GM19035 (cell line): ENCODE measurements around the gene MARCHF3.
"Not testable (repeated sequence)": the region's sequence is repeated elsewhere in the genome, so short reads cannot be mapped to it uniquely, and the experiment has no call there.

Source experiments
- ATAC-seq: cut with Tn5 transposase; IDR thresholded peaks from one replicate; pipeline ENCODE4 v1.9.1; 2021; ENCODE audit not compliant: unreplicated experiment

MARCHF3 gene

DNA sequence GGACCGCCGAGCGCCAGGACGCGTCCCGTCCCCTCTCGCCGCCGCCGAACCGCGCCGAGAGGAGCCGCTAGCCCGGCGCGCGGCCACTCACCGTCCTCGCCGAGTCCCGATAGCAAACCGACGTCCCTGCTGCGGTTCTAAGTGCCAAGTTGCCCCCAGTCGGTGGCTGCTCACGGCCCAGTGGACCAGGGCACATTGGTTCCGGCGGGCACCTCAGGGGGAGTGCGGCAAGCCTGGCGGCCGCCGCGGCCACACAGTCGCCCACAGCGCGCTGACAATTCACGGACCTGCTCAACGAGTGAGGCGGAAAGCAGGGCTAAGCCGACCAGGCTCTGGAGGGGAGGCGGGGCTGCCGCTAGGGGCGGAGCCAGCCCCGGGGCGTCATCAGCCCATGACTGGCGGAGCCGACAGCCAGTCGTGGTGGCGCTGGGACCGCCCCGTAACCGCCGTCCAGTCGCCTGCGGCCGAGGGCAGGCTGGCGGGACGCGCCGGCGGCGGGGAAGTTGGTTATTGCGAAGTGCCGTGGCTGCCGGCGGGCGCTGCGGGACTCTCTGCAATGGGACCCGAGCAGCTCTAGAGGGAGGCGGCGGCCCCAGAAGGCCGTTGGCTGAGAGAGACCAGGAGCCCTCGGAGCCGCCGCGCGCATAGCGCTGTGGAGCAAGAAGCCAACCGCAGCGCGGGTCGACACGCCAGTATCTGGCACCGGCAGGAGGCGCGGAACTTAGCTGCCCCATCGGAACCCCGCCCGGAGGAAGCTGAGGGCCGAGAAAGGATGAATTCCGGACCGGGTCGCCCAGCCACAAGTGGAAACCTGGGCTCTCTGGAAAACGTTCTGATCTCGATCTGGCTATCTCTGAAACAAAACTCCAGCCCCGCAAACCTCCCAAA, at the start of gene MARCHF3:
MARCHF3 (minus strand) TSS at position 300 of the 888 bp plus-strand sequence. CDS start 112,387 bp downstream, outside the sequence.
- peak; percentile 95 for ATAC-seq

GRCh38 chr5:127079994-127080491, 49.7 kb upstream of the MARCHF3 start:
- ATAC-seq, result no peak

- no peak for ATAC-seq
These were observed 47.0 kb upstream of the MARCHF3 start for GRCh38 chr5:127077366-127077765.

DNA sequence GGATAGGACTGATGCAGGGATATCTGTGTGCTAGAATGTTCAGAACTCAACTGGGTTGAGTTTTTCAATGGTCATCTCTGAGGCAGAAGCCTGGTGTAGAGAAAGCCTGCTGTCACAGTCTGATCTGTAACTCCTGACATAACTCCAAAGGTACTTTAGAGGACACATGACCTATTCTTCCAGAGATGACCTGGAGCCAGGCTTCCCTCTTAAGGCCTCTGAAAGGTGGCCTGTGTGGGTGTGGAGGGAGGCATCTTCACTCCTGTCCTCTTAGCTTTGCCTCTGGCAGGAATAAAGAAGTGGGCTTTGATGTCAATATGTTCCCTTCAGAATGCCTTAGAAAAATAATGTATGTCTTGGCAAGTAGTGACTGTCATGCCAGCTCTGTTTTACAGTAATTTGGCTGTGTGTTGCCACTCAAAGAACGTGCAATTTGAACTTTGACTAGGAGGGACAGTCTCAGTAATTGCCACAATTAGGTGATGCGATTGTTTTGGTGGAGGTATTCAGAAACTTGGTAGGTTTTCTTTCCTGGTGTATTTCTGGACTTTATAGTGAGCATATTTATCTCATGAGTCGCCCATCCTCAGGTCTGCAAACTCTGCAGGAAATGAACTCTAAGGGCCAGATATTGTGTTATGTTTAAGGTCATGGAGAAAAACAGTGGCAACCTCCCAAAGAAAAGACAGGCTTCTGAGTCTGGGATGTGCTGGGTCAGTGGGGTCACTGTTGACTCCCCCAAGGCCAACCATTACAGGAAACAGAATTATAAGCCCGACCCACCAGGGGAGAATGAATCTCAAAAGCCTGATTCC, 46.2 kb upstream of the MARCHF3 start:
- ATAC-seq, result no peak

- ATAC-seq, result no peak
These were observed 44.1 kb upstream of the MARCHF3 start for GRCh38 chr5:127074466-127074865.

- peak; percentile 99 for ATAC-seq
These were observed 42.8 kb upstream of the MARCHF3 start, which contains the start of gene C5orf63 for GRCh38 chr5:127072861-127073846. Gene C5orf63 (minus strand): TSS chr5:127073502. CDS start chr5:127058995, 14,507 bp downstream.

DNA sequence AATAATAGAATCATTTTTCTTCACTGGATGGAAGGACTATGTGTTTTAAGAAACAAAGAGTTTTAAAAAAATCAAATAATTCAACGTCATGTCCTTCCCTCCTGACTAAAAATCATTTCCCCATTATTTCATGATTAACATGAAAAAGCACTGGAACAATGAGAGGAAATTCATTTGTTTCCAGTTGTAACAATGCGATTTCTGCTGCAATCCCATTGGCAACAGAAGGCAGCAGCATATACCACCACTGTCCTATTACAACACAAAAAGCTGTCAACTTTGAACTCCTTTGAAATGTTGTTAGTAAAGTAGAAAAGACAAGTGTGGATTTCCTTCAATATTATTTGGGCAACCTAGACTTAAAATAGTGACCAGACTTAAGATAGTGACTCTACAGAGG, 39.9 kb upstream of the MARCHF3 start:
- ATAC-seq, result no peak

DNA sequence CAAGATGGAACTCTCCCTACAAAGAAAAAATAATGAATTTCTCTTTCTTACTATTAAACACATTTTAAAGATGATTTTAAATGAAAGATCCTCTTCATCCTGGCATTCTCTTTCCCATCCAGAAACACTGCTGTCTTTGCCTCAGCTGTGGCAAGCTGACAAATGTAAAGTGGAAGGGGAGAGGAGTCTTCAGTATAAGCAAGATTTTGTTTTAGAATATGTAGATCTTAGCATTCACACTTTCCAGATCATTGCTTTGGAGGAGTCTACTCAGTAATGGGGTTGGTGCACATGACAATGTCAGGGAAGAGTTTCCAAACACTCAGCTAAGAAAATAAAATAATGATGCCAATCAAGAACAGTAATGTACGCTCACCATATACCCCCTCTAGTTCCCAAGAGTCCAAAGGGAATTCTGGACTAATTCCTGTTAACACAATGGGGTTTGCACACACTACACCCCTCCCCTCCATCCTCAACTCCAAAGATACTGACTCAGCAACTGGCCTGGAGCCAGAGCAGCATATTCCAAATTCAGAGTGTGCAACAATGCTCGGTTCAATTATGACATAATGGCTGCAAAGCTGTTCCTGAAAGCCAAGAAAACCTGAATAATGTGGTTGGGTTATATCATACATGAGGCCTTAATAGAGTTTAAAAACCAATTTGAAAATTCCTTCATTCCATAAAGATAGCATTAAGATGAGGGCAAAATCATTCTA, 38.3 kb upstream of the MARCHF3 start:
- ATAC-seq, result no peak

- ATAC-seq, result no peak
These were observed 36.4 kb upstream of the MARCHF3 start for GRCh38 chr5:127066721-127067120.

- ATAC-seq, result no peak
These were observed 34.0 kb upstream of the MARCHF3 start for GRCh38 chr5:127064253-127064840.

DNA sequence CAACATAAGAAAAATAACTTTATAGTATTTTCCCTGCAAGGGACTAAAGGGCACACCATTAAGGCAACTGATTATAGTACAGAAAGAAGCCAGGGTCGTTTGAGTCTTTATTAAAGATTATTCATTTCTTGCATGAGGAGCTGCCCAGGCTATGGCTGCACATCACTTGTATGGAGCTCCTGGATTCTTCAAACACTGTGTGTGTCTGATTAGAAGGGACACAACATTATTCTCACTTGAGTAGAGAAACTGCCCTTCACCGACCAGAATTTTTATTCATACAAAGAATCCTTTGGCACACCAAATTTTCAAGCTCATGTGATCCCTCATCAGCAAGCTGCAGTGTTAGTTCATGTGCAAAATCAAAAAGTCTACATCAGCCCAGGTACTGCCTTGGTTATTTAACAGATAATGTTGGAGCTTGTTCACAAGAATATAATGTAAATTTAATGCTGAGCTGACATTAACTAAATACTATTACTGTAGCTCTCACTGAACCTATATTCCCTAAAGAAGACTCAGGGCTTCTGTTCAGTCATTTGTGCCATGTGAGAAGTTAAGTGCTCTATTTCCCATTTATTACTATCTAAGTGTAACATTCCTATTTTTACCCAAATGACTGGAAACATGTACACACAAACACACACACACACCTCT, 33.0 kb upstream of the MARCHF3 start:
- no peak for ATAC-seq

- no peak for ATAC-seq
These were observed 31.6 kb upstream of the MARCHF3 start for GRCh38 chr5:127061956-127062355.

GRCh38 chr5:127061537-127061936, 31.2 kb upstream of the MARCHF3 start:
- no peak for ATAC-seq

GRCh38 chr5:127060470-127060985, 30.2 kb upstream of the MARCHF3 start:
- ATAC-seq, result no peak

GRCh38 chr5:127056896-127057295, 26.5 kb upstream of the MARCHF3 start:
- ATAC-seq, result no peak

DNA sequence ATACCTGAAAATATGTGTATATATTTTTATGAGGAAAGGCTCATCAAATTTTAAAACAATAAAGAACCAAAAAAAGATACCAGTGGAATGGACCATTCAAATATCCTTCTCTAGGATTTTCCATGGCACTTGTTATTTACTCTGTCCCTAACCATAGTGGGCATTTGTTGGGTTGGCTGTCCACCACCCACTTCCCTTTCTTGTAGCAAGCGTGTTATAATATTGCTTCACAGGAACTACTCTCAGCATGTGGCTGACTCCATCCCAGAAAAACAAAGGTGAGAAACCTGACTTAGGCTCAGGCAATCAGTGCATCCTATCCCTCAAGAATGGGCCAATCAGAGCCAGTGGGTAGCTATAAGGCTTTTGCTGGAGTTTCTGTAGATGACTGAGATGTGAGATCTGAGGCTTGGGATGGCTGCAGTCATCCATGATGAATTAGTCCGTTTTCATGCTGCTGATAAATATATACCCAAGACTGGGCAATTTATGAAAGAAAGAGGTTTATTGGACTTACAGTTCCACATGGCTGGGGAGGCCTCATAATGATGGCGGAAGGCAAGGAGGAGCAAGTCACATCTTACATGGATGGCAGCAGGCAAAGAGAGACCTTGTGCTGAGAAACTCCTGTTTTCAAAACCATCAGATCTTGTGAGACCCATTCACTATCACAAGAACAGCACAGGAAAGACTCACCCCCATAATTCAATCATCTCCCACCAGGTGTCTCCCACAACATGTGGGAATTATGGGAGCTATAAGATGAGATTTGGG, 25.7 kb upstream of the MARCHF3 start:
- ATAC-seq, result no peak

DNA sequence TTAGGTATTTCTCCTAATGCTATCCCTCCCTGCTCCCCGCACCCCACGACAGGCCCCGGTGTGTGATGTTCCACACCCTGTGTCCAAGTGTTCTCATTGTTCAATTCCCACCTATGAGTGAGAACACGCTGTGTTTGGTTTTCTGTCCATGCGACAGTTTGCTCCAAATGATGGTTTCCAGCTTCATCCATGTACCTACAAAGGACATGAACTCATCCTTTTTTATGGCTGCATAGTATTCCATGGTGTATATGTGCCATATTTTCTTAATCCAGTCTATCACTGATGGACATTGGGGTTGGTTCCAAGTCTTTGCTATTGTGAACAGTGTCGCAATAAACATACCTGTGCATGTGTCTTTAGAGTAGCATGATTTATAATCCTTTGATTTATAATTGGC, 23.2 kb upstream of the MARCHF3 start:
- not testable (repeated sequence) for ATAC-seq

DNA sequence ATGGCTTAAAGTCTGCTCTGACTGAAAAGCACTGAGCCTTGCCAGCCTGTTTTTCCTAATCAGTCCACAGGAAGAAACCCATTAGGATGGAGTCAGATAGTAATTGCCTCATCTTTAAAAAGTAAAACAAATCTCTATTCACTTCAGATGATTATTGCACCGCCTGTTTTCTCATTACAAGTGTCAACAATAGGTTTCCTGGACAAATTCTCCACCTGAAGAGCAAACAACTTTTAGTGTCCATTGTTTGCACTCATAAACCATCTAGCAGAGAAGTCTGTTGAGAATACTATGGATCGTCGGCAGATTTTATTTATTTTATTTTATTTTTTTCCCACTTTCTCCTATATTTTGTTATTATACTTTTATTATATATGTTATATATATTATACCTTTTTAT, 22.7 kb upstream of the MARCHF3 start:
- no peak for ATAC-seq
